Mononuclear cell (primary cell): ENCODE measurements around the gene RCOR1. TPM values are rescaled to one million over a fixed set of nuclear protein-coding genes. Genes with fewer than 3 reads are reported as not detected.
"Not testable (repeated sequence)": the region's sequence is repeated elsewhere in the genome, so short reads cannot be mapped to it uniquely, and the experiment has no call there.

ENCODE experiments used
- H3K27me3 ChIP-seq: 2 replicates; pipeline ENCODE4 v1.6.0; 2011; ENCODE audit warnings: low read length, control low read depth; ENCODE audit not compliant: insufficient read depth
- H3K4me1 ChIP-seq: 2 replicates; pipeline ENCODE4 v1.5.1; 2011; ENCODE audit warnings: mild to moderate bottlenecking, low read length, control low read depth; ENCODE audit not compliant: insufficient read depth
- H3K4me3 ChIP-seq: 2 replicates; pipeline ENCODE4 v1.5.1; 2011; ENCODE audit warnings: mild to moderate bottlenecking, low read length, moderate library complexity
- H3K9me3 ChIP-seq: 2 replicates; pipeline ENCODE4 v1.5.1; 2011; ENCODE audit warnings: low read depth, mild to moderate bottlenecking, control low read depth, low read length
- total RNA-seq: library from RNA; depleted of rRNA; stranded (reverse); fragments of >200 nt; gene quantifications from one replicate; pipeline ENCODE4 v1.2.3, GENCODE V29; 2012

The RCOR1 gene
- total RNA-seq, 1 donor, result 32.6 TPM

GRCh38 chr14:102560458-102561261 is 31.8 kb upstream of the RCOR1 start:
- H3K4me3 ChIP-seq, result no peak overlapping the region
- no peaks in the 10 kb centered on the region for H3K27me3 ChIP-seq
- no peaks in the 10 kb centered on the region for H3K9me3 ChIP-seq
- H3K4me1 ChIP-seq, result peaks cover 30% of the 10 kb centered on the region

GRCh38 chr14:102565331-102565887 is 27.0 kb upstream of the RCOR1 start:
- Histone ChIP-seq H3K4me1 (peaks cover 54% of the 10 kb centered on the region), H3K27me3 (no peaks in the 10 kb centered on the region), H3K9me3 (no peaks in the 10 kb centered on the region), H3K4me3 (no peak overlapping the region)

- peaks cover 49% of the 10 kb centered on the region for H3K4me1 ChIP-seq
- H3K27me3 ChIP-seq, result no peaks in the 10 kb centered on the region
- no peaks in the 10 kb centered on the region for H3K9me3 ChIP-seq
- H3K4me3 ChIP-seq, result no peak overlapping the region
Measured at GRCh38 chr14:102565959-102566358, 26.5 kb upstream of the RCOR1 start.

- Histone ChIP-seq H3K4me1 (peaks cover 46% of the 10 kb centered on the region), H3K27me3 (no peaks in the 10 kb centered on the region), H3K4me3 (no peak overlapping the region), H3K9me3 (no peaks in the 10 kb centered on the region)
Measured at GRCh38 chr14:102568115-102568614, 24.3 kb upstream of the RCOR1 start.

- Histone ChIP-seq H3K4me1 (peaks cover 40% of the 10 kb centered on the region), H3K27me3 (no peaks in the 10 kb centered on the region), H3K9me3 (no peaks in the 10 kb centered on the region), H3K4me3 (no peak overlapping the region)
Measured at GRCh38 chr14:102570334-102570995, 22.0 kb upstream of the RCOR1 start.

GRCh38 chr14:102571043-102571442 is 21.4 kb upstream of the RCOR1 start:
- no peak overlapping the region for H3K4me3 ChIP-seq
- H3K27me3 ChIP-seq, result no peaks in the 10 kb centered on the region
- no peaks in the 10 kb centered on the region for H3K9me3 ChIP-seq
- H3K4me1 ChIP-seq, result peaks cover 34% of the 10 kb centered on the region

- Histone ChIP-seq H3K9me3 (no peaks in the 10 kb centered on the region), H3K4me3 (no peak overlapping the region), H3K27me3 (no peaks in the 10 kb centered on the region), H3K4me1 (peaks cover 29% of the 10 kb centered on the region)
Measured at GRCh38 chr14:102571478-102572042, 20.9 kb upstream of the RCOR1 start.

- peaks cover 14% of the 10 kb centered on the region for H3K4me1 ChIP-seq
- not testable (repeated sequence) for H3K4me3 ChIP-seq, H3K9me3 ChIP-seq, H3K27me3 ChIP-seq
Measured at GRCh38 chr14:102573161-102573560, 19.3 kb upstream of the RCOR1 start.

GRCh38 chr14:102573591-102574046 is 18.8 kb upstream of the RCOR1 start:
- Histone ChIP-seq H3K27me3 (no peaks in the 10 kb centered on the region), H3K4me3 (no peak overlapping the region), H3K9me3 (no peaks in the 10 kb centered on the region), H3K4me1 (peaks cover 10% of the 10 kb centered on the region)

GRCh38 chr14:102574281-102575159 is 17.9 kb upstream of the RCOR1 start:
- Histone ChIP-seq H3K4me1 (peaks cover 10% of the 10 kb centered on the region), H3K4me3 (no peak overlapping the region), H3K27me3 (no peaks in the 10 kb centered on the region), H3K9me3 (no peaks in the 10 kb centered on the region)

GRCh38 chr14:102575160-102575845 is 17.1 kb upstream of the RCOR1 start:
- H3K4me3 ChIP-seq, result no peak overlapping the region
- H3K27me3 ChIP-seq, result no peaks in the 10 kb centered on the region
- no peaks in the 10 kb centered on the region for H3K9me3 ChIP-seq
- peaks cover 17% of the 10 kb centered on the region for H3K4me1 ChIP-seq

- H3K27me3 ChIP-seq, H3K9me3 ChIP-seq, H3K4me3 ChIP-seq: not testable (repeated sequence)
- peaks cover 17% of the 10 kb centered on the region for H3K4me1 ChIP-seq
Measured at GRCh38 chr14:102575846-102576428, 16.5 kb upstream of the RCOR1 start.

- H3K9me3 ChIP-seq, result no peaks in the 10 kb centered on the region
- H3K4me3 ChIP-seq, result no peak overlapping the region
- peaks cover 11% of the 10 kb centered on the region for H3K4me1 ChIP-seq
- H3K27me3 ChIP-seq, result no peaks in the 10 kb centered on the region
Measured at GRCh38 chr14:102578821-102579220, 13.6 kb upstream of the RCOR1 start.
